ENCODE data around the gene NCOA3.
"Not testable (repeated sequence)": the region's sequence is repeated elsewhere in the genome, so short reads cannot be mapped to it uniquely, and the experiment has no call there.

The NCOA3 gene

GRCh38 chr20:47591231-47591630 lies 89.5 kb downstream of the NCOA3 start:
- TF ChIP-seq CTCF (conservative IDR thresholded peaks at IDR 0.05; ENCODE audit: low read depth): no peak
- CTCF ChIA-PET: no interaction called here
- POLR2A ChIA-PET (ENCODE audit: low non-redundant PET): no interaction called here
- no peak for DNase-seq (ENCODE audit: low spot score)
- no peak overlapping the region for H3K27ac ChIP-seq

- no peak overlapping the region for H3K27ac ChIP-seq
- POLR2A ChIA-PET (ENCODE audit: low non-redundant PET): no interaction called here
- TF ChIP-seq CTCF (conservative IDR thresholded peaks at IDR 0.05; ENCODE audit: low read depth): no peak
- no peak for DNase-seq (ENCODE audit: low spot score)
- CTCF ChIA-PET: interaction anchor here (0.5 kb wide), 1 partner anchor 93 kb away, joined by 5 read pairs; no protein-coding TSS in a partner anchor
Measured at GRCh38 chr20:47594157-47594556, 92.5 kb downstream of the NCOA3 start.

- DNase-seq (ENCODE audit: low spot score); H3K27ac ChIP-seq: not testable (repeated sequence)
- ChIA-PET POLR2A (ENCODE audit: low non-redundant PET) (interaction anchor here (0.6 kb wide), 1 partner anchor 50 kb away, joined by 6 read pairs; no protein-coding TSS in a partner anchor), CTCF (interaction anchor here (0.9 to 1.1 kb wide), 2 partner anchors 16 to 211 kb away, joined by 3 read pairs; no protein-coding TSS in a partner anchor)
Measured at GRCh38 chr20:47595138-47595537, 93.5 kb downstream of the NCOA3 start.

- no peak overlapping the region for H3K27ac ChIP-seq
- no peak for TF ChIP-seq CTCF (conservative IDR thresholded peaks at IDR 0.05; ENCODE audit: low read depth)
- ChIA-PET CTCF (interaction anchor here (0.6 to 1.6 kb wide), 5 partner anchors 8 to 212 kb away, joined by 3 to 5 read pairs (median 3); no protein-coding TSS in a partner anchor), POLR2A (ENCODE audit: low non-redundant PET) (no interaction called here)
- no peak for DNase-seq (ENCODE audit: low spot score)
Measured at GRCh38 chr20:47596003-47596571, 94.4 kb downstream of the NCOA3 start.

GRCh38 chr20:47597090-47597489 lies 95.4 kb downstream of the NCOA3 start:
- ChIA-PET POLR2A (ENCODE audit: low non-redundant PET) (interaction anchor here (0.7 kb wide), 1 partner anchor 60 kb away, joined by 5 read pairs; no protein-coding TSS in a partner anchor), CTCF (interaction anchor here (1.6 kb wide), 1 partner anchor 24 kb away, joined by 5 read pairs; no protein-coding TSS in a partner anchor)
- no peak for DNase-seq (ENCODE audit: low spot score)
- H3K27ac ChIP-seq: no peak overlapping the region
- no peak for TF ChIP-seq CTCF (conservative IDR thresholded peaks at IDR 0.05; ENCODE audit: low read depth)

GRCh38 chr20:47598911-47599744 lies 97.4 kb downstream of the NCOA3 start:
- CTCF ChIA-PET: interaction anchor here (1.0 to 1.2 kb wide), 2 partner anchors 22 to 96 kb away, joined by 3 read pairs; no protein-coding TSS in a partner anchor
- POLR2A ChIA-PET (ENCODE audit: low non-redundant PET): no interaction called here
- H3K27ac ChIP-seq: no peak overlapping the region
- TF ChIP-seq CTCF (conservative IDR thresholded peaks at IDR 0.05; ENCODE audit: low read depth): no peak
- DNase-seq (ENCODE audit: low spot score): no peak
